NCI-H2227 treated with DMSO at 0.1 percent for 48 hours (cell line): ENCODE results near the gene ATP2C1.
A peak's percentile ranks its signal among the peaks of the same experiment; 100 is the strongest.

Experiments used
- DNase-seq: peaks from one replicate; lab custom pipeline; 2025; lab: John Stamatoyannopoulos, UW

The ATP2C1 gene

DNA sequence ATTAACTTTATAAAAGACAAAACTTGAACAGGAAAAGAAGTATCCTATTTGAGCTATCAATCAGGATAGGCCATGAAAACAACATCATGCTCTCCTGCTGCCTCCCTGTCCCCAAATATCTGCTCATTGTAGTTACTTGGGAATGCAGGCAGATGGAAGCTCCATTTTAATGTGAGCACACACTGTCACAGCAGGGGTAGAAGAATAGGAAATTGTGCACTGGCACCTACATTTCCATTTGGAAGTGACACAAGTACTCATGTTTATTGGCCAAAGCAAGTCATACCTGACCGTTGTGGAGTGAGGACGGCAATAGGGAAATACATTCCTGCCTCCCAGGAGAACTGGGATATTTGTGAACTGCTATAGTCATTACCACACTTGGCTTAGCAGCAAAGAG is 80.3 kb downstream of the ATP2C1 start:
- DNase-seq = no peak

DNA sequence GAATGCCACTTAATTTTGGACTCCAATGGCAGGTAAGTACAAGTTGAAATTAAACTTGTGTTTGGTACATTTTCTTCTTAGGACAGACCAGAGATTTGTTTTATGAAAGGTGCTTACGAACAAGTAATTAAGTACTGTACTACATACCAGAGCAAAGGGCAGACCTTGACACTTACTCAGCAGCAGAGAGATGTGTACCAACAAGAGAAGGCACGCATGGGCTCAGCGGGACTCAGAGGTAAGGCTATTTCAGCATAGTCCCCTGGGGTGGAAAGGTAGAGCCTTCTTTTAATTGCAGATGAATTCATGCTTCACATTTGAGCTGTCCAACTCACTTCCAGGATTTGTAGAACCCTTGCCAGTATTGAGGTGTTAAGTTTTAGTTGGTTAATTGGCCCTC is 81.4 kb downstream of the ATP2C1 start:
- no peak for DNase-seq

DNA sequence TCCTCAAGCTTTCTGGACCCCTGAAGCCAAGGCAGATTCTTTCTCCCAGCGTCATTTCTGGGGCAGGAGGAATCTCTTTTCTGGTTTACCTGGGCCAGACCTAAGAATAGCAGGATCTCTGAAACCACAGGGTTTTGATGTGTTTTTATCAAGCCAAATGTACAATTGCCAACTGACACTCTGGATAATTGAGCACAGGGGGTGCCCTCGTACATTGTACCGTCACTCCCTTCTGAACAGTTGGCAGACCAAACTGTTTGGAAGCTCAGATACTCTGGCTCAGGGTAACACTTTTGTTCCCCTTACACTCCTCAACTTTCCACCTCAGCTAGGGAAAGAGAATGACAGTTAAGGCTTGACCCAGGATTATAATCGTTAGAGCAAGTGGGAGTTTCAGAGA is 82.8 kb downstream of the ATP2C1 start:
- no peak for DNase-seq

DNA sequence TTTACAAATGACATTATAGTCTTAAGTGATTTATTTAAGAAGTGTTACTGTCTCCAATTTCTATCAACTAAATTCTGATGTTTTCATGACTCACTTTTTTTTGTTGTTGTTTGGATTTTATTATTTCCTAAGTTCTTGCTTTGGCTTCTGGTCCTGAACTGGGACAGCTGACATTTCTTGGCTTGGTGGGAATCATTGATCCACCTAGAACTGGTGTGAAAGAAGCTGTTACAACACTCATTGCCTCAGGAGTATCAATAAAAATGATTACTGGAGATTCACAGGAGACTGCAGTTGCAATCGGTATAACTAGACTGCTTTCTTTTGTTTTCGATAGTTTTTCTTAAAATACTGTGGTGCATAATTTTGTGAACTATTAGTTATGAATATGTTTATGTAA is 85.2 kb downstream of the ATP2C1 start:
- no peak for DNase-seq

DNA sequence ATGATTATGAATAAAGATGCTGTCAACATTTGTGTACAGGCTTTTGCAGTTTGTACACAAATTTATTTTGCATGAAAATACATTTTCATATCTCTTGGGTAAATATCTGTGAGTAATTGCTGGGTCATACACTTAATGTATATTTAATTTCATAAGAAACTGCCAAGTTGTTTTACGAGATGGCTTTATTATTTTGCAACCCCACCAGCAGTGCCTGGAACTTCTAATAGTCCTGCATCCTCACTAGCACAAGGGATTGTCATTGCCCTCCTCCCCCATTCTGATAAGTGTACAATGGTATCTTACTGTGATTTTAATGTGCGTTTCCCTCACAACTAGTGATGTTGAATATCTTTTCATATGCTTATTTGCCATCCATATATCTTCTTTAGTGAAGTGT is 87.6 kb downstream of the ATP2C1 start:
- DNase-seq = no peak

DNA sequence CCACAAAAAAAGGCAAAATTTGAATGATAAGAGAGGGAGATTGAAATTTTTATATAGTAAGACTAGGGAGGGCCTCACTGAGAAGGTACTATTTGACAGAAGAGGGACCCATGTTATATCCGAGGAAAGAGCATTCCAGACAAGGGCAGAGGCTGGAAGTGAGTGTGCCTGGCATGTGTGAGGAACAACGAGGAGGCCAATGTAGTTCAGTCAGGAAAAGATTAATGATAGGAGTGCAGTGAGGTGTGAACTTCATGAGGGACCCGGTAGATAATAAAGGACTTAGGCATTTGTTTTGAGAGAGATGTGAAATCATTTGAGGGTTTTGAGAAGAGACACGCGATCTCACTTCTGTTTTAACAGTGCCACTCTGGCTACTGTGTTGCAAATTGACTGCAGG is 96.4 kb downstream of the ATP2C1 start:
- DNase-seq = no peak

DNA sequence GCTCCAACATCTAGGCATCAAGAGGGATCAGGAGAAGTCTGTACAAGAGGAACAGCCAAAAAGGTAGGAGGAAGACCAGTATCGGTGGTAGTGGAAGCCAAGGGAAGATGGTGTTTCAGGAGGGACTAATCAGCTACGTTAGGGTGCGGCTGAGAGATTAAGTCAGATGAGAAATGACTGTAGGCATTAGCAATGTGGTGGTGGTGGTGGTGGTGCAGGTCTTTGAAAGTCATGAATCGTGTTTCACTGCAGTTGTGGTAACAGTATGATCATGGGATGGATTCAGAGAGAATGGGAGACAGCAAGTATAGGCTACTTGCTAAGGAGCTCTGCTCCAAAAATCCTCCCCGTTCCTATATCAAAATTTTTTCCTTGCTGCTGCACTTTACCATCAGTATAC is 97.2 kb downstream of the ATP2C1 start:
- no peak for DNase-seq

DNA sequence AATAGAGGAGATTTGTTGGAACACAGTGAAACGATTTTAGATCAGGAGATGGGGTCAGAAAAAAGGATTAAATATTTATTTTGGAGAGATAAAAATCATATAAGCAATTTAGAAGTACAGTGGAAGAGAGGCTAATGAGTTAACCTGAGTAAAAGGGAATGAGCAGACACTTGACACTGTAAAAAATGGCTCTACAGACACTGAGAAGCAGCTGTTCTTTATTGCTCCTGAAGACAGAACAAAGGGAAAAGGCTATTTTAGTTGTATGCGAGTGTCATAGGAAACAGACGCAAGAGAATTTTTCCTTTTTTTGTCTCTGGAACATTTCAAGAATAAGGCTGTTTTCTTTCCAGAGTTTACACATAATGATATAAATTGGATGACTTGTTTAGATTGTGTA is 98.5 kb downstream of the ATP2C1 start:
- no peak for DNase-seq

DNA sequence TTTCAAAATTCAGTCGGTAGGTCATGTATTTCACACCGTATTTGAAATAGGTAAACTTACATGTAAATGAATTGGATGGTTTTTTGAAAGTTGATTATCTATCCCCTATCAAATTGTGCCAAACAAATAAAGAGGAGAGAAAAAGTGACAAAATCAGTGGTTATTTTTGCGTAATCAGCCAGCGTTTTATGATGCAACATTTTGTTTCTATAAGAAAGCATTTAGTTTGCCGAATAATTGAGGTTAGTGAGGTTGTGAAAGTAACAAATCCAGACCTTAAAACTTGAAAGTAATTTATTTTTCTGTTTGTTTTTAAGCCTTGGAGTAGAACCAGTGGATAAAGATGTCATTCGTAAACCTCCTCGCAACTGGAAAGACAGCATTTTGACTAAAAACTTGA is 103.4 kb downstream of the ATP2C1 start:
- DNase-seq = no peak

DNA sequence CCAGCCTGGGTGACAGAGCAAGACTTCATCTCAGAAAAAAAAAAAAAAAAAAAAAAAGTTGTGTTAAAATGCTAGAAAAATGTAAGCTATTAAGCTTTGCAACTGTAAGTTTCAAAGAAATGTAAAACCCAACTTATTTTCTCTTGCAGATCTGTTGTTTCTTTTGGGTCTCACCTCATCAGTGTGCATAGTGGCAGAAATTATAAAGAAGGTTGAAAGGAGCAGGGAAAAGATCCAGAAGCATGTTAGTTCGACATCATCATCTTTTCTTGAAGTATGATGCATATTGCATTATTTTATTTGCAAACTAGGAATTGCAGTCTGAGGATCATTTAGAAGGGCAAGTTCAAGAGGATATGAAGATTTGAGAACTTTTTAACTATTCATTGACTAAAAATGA is 107.2 kb downstream of the ATP2C1 start:
- no peak for DNase-seq

DNA sequence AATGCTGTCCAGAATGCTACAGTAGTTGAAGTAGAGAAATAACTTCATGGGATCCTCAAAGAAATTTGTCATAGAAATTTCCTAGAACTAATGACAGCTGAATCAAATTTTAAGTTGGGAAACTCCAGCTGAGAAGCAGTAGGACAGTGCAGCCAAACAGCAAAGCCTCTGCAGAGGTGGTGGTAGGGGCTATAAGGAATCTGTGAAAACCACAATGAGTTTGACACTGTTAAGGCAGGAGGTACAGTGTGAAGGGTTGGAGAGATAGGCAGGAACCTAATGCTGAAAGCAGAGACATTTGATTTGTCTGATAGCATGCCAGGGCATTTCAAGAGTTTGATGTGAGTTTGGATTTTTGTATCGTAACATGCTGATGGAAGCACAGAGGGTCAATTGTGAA is 110.7 kb downstream of the ATP2C1 start:
- DNase-seq = no peak

DNA sequence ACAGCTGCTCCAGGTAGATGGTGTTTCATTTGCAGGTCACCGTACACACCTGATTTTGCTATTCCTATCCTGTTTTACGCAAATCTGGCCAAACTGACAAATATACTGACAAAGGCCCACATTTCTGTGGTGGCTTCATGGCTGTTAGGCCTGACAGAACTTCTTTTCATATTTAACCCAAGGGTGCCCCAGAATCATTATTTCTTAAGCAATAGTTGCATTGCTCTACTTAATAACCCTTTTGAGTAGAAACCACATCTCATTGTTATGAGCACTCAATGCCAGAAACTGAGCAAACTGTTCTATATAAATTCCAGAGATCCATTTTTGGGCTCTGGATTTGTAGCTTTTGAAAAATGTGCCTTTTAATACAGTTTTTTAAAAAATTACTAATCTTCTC is 113.4 kb downstream of the ATP2C1 start:
- DNase-seq = no peak

DNA sequence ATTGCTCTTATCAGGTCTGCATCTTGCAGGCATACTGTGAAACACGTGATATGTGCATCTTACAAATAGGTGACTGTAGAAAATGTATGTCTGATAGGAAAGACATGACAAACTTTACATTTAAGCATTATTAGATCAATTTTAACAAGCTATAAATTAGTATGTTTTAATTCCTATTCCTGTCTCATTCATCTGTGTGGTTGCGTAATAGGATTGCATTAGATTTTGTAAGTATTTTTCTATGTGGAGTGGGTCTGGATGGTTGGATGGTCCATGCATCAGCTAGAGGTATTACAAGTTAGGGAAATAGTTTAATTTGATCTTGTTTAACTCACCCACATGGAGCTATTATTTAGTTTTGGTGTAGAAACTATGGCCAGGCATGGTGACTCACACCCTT is 113.9 kb downstream of the ATP2C1 start:
- DNase-seq = no peak

DNA sequence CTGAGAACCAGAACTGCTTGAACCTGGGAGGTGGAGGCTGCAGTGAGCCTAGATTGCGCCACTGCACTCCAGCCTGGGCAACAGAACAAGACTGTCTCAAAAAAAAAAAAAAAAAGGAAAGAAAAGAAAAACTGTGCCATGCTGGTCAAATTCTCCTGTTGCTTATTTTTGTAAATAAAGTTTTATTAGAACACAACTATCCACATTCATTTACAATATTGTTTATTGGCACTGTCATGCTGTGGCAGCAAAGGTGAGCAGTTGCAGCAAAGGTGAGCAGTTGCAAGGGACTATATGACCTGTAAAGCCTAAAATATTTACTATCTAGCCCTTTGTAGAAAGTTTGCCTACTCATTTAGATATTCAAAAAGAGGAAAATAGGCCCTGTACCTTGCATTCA is 114.4 kb downstream of the ATP2C1 start:
- DNase-seq = no peak

DNA sequence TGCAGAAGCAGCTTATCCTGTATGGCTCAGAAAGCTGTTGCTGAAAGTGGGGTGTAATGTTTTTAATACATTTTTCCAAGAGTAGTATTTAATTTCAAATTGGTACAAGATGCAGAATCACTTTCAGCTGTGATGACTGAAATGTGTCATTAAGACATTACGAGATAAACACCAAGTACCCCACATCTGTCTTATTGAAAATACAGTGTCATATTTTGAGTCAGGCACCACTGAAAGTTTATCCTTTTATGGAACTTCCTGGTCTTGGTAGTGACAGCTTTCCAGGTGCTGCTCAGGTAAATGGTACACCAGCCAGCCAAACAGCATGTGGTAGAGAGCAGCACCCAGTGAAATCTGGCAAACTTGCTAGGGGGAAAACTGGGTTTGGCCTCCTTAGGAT is 115.8 kb downstream of the ATP2C1 start:
- no peak for DNase-seq

DNA sequence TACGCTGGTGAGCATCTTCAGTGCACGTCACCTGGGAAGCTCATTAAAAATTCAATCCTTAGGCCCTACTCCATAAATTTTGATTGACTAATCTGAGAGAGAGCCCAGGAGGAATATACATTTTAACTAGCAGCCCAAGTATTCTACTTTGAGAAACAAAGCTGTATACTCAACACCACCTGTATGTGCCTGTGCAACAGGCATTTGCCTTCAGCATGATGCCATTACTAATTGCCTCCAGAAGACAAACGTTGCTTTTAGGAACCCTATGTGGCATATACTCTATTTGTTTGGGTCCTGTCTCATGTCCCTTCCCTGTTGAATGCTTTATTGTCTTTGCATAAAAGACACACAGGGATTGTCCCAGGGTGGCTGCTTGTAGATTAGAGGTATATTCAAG is 125.1 kb downstream of the ATP2C1 start:
- no peak for DNase-seq

DNA sequence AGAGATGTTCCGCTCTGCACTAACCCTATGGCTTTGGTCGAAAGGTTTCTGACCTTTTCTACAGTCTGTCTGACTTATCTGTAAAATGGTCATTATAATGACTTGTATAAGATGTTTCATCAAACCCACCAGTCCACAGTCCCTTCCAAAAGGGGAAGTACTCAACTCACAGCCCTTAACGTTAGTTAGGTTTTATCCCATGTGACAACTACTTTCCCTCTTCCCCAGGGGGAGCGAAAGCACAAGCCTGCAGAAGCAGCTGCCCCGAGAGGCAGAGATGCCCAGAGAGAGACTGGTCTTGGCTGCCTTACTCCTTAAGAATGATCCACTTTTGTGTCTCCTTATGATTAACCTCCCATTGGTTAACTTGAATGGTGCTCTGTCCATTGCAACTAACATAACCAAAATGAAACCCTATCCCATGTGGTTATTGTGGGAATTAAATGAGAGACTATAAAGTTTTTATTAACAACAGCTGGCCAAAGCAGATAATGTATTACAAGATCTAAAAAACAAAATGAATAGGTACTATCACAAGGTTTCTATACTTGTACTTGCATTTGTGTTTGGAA is 126.3 kb downstream of the ATP2C1 start:
- DNase-seq = no peak

DNA sequence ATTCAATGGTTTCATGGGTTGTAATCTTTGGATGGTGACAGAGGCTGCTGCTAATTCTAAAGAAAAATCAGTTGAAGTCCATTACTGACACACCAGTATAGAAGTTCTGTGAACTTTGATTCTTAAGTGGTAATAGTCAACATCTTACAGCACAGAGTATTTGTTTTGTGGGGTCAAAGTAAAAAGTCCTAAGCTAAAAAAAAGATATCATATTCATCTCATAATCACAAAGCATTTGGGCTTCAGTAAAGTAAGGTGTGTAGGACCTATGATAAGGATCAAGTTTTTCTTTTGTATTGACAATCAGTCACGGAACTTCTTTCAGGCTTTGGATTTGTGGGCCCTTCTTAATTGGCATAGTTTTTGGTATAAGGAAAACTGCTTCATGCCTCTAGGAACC is 131.7 kb downstream of the ATP2C1 start:
- DNase-seq = no peak

DNA sequence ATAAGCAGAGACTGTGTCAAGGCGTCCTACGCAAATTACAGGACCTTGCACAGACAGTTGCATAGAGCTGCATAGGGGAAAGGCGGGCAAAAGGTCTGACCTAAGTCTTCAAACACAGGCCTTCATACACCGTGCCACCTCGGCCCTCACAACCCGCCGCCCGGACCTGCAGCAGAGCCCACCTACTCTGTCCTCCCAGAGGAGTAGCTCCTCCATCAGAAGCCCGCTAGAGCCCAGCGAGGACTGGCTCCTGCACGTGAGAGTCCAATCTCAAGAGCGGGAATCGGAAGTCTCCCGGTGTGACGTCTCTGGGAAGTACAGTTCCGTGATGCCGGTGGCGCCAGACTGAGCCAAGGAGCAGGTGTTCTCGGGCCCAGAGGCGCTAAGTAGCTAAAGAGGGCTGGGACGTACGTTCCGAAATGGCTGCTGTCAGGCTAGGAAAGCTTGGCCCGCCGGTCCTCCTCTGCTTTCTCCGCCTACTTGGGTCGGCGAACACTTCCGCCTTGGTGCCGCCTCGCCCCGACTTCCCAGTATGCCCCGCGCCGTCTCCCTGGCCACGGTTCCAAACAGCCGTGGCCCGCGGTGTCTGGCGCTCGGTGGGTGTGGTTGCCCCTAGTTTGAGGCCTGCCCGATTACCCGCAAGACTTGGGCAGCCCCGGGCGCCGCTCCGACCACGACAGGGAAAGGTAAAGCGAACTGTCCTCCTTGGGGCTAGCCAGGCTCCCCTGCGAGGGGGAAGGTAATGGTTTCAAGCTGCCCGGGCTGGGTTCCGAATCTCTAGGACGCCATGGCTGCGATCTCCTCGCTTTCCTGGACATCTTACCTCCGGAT is 132.7 kb downstream of the ATP2C1 start, which contains the start of the genes ASTE1 and NEK11:
TSS of gene ASTE1 (minus strand) at position 505 of the 831 bp plus-strand sequence. CDS start 1,519 bp downstream, outside the sequence.
TSS of gene NEK11 (plus strand) at position 557 of the 831 bp plus-strand sequence. CDS start 2,832 bp downstream, outside the sequence.
- peak; percentile 79 for DNase-seq

DNA sequence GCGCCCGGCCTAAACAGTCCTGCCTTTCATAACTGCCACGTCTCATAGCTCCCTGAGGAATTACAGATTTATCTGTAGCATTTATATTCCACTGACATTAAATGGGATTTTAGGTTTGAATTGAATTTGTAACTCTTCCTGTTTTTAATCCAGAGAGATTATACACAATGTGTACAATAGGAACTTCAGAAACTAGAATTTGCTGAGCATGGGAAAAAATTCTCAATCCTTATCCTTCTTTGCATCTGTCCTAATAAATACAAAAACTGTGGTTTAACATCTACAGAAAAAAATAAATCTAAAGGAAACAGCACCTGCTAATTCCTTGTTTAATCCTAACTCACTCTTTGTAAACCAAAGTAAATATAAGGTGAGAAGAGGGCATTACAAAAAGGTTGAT is 135.0 kb downstream of the ATP2C1 start:
- DNase-seq = no peak

DNA sequence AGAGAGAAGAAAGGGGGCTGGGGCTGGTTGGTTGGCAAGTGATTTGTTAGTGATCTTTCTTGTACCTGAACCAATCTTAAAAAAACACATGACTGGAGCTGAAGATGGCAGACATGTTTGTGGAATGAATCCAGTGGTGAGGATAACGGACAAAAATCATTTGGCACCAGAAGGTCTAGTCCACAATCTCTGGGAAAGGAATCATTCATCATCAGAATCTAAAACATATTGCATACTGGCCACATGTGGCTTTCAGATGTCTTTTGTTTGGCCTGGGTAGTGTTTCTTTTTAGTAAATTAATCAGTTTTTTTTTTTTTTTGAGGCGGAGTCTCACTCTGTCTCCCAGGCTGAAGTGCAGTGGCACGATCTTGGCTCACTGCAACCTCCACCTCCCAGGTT is 137.8 kb downstream of the ATP2C1 start:
- no peak for DNase-seq

DNA sequence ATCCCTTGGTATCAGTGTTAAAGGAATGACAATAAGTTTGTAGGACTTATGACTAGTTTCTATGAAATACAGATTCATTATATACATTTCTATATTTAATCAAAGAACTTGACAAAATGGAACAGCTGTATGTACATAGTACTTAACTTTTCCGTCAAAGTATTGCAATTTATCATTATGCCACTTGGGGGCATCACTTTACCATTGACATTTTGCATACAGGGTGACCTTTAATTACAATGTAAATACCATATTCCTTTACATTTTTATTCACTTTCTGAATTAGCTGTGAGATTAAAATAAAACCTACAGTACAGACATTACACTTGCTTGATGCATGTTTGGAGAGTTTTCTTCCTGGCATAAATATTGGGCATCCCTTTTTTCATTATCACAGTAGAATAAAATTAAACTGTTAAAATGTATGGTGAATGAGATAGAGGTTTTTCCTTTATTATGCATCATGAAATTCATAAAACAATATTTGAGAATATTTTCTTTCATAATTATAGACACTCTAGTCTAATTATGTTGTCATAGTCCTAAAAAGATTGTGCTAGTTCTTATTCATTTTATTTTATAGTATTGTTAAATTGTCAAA is 139.7 kb downstream of the ATP2C1 start:
- DNase-seq = no peak

DNA sequence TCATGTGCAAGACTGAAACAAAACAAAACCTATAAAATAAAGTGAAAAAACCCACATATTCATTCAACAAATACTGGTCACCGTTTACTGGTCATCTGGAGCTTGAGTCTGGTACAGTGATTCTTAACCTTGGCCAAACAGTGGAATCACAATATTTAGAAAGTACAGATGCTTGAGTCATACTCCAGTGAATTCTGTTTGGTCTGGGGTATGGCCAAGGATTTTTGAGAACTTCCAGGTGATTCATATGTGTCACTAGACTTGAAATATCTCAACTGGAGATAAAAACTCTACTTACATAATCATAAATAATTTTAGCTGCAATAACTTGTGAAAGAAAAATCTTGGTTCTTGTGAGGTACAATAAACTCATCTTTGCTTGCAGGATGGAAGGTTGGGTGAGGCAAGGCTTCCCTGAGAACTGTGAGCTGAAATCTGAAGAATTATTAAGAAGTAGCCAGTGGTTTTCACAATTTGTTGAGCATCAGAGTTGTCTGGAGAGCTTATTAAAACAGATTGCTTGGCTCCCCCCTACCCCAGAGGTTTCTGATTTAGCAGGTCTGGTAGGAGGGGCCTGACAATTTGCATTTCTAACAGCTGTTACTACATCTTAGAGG is 142.4 kb downstream of the ATP2C1 start:
- DNase-seq = no peak
